DND-41 (cell line): ENCODE measurements around the gene GTF2A1L.

Source experiments
- CTCF ChIP-seq: IDR thresholded peaks from 2 replicates; pipeline ENCODE4 v1.5.1; 2012; ENCODE audit warnings: borderline replicate concordance, low read length, moderate library complexity, mild to moderate bottlenecking; ENCODE audit not compliant: poor library complexity, severe bottlenecking; ENCODE audit errors: extremely low read depth
- EZH2 ChIP-seq: IDR thresholded peaks from 3 replicates; pipeline ENCODE4 v1.6.1; 2012; ENCODE audit warnings: borderline replicate concordance, low read depth, mild to moderate bottlenecking, moderate library complexity, low read length, inconsistent platforms; ENCODE audit not compliant: severe bottlenecking

GRCh38 chr2:48723129-48723528, 105.5 kb downstream of the GTF2A1L start:
- TF ChIP-seq CTCF, result no peak
- no peak for TF ChIP-seq EZH2
